HG03060 (cell line): ENCODE data around the gene PRKN.

ENCODE experiments used
- ATAC-seq: cut with Tn5 transposase; IDR thresholded peaks from one replicate; pipeline ENCODE4 v1.9.1; 2021; ENCODE audit warnings: low read depth, moderate number of reproducible peaks; ENCODE audit not compliant: unreplicated experiment

The PRKN gene

DNA sequence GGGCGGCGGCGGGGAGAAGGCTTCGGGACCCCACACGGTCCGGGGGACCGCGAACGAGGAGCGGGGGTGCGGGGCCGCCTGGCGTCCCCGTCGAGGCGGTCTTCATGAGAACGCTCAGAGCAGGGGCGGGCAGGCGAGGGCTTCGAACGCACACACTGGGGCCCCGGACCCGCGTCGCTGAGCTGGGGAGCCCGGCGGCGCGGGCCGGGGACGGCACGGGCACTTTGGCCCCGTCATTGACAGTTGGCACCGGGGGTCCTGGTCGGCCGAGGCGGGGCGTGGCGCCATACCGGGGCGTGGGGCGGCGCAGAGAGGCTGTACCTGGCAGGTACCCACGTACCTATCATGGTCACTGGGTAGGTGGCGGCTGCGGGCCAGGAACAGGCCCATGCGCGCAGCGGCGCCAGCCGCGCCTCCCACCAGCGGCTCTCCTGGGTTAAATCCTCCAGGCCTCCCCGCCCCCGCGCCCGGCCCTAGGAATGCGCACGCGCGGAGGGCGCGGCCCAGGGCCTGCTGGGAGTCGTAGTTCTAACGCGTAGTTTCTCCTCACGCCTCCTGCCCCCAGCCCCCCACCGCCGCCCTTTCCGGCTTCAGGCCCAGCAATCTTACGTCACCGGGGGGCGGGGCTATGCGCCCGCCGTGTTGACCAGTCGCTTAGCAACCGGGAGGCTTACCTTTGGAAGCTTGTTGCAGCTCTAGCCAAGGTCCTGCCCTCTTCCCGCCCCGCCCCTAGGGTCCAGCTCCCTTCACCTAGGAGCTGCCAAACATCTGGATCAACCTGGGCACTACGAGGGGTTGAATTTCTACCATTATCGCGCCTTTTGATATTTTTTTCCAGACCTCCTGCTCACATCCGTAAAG is at the start of gene PRKN, which contains the start of gene PACRG:
TSS of gene PRKN (minus strand) at position 445 of the 861 bp plus-strand sequence.
TSS of gene PACRG (plus strand) at position 653 of the 861 bp plus-strand sequence.
- ATAC-seq = peak; percentile 96

DNA sequence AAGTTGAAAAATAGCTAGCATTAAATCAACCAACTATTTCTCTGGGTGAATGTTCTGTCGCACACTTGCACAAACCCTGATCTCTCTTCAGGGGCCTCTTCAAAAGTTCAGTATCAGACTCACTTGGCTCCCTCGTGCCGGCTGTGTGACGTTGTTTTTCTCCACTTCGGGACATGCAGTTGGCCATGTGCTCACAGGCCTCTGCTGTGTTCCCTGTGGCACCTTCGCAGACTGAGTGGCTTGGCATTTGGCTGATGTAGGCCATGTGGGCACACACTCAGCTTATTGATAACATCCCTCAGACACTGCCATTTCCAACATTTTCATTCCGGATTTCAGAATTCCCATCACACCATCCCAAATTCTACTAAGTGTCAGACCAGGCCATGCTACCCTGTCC is 49.5 kb upstream of the PRKN start:
- ATAC-seq = no peak

DNA sequence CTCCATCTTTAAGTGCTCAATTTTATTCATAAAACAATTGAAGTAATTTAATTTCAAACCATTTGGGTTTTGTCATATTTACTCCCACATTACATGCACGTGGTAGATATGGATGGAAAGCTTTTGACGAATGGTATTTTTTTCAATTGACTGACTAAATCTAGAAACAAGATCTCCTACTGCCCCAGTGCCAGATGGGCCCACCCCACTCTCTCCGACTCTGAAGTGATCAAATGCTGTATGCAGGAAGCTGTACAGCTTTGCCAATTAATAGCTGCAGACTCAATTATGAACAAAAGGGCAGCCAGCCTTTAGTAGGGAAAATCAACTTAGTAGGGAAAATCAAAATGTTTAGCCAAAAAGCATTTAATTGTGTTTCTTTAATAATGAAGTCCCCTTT is 46.4 kb upstream of the PRKN start:
- ATAC-seq = no peak

DNA sequence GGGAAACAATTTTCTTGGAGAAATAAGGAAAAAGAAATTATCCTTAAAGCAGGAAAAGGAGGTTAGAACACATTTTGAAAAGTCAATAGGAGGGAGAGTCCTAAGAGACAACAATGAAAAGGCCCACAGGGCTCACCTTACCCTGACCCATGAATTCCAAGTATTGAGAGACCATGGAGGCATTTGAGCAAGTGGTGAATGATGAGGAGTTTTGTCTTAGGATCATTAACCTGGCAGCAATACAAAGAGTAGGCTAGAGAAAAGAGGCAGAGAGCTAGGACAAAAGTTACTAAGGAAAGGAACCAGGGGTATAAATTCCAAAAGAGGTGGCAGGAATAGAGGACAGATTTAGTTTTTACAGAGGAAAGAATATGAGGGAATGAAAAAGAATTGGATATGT is 44.9 kb upstream of the PRKN start:
- ATAC-seq = no peak

DNA sequence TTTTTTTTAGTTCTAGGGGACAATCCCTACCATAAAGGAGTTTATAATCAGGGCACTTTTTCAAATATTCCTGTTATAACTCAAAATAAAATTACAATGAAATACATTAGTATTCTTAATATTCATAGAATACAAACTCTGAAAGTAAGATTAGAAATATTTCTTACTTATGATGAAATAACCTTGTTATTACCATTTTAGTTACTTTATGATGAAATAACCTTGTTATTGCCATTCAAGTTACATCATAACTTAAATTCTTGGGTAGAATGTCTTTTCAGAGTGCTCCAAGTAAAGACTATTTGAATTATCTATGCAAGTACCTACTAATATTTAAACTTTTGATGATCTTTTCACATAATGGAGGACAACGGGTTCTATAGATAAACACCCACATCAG is 43.4 kb upstream of the PRKN start:
- ATAC-seq = no peak

DNA sequence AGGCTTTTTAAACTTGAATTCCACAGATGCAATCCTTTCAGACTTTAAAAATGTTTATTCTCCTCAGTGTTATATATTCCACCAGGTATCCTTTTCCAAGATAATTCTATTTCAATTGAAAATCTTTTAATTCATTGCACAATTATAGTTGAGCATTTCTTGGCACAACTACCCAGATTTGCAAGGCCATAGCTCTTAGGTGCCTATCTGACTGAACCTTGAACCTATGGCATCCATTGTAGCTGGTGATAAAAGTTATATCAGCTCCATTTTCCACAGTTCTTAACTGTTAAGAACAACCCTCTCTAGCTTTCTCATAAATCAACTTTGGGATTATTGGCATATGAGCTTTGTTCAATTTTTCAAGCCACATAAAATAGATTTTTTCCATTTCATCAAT is 42.6 kb upstream of the PRKN start:
- ATAC-seq = no peak

DNA sequence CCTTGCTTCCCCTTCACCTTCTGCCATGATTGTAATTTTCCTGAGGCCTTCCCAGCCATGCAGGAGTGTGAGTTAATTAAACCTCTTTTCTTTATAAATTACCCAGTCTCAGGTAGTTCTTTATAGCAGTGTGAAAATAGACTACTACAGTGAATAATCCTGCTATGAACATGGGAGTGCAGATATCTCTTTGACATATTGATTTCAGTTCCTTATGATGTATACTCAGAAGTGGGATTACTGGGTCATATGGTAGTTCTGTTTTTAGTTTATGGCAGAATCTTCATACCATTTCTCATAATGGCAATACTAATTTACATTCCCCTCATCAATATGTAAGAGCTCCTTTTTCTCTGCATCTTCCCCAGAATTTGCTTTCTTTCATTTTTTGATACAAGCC is 26.2 kb upstream of the PRKN start:
- no peak for ATAC-seq

DNA sequence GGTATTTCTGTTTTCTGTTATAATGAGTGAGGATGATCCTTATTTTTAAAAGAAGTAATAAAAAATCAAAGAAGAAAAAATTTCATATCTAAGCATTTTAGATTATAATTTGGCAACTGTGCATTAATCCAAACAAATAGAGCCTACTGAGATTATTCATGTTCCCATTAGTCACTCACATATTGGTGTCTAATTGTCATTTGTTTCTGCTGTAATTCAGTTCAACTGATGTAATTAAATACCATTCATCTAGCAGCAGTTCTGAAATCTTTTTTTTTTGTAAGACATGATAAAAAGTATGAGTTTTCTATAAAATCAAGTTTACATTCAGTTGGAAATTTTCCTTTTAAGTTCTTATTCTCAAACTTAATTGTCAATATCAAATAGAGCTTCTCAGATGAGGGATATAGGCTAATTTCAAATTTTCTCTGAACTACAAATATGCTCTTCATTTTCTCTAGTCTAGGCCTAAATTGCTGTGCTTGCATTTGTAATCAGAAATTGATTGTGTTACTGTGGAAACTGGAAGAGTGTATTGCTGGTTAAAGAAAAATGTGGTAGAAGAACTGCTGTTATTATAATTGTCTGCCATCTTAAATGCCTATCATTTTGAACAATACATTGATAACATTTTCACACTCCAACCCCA is 23.8 kb upstream of the PRKN start:
- ATAC-seq = no peak

DNA sequence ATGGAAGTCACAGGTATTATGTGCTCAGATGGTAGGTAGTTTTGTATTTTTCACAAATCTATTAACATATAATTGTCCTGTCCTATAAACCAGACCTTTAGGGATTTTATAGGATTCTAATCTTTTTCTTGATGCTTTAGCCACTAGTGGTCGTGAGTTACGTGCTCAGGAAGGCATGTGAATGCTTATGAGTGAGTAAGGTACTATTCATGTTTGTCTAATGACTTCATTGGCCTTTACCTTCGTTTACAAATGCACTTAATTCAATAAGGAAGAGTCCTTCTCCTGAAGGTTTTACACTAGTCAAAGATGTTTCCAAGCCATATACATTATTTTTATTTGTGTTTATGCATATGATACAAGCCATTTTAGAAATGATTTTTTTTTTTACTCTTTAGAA is 23.2 kb upstream of the PRKN start:
- no peak for ATAC-seq

DNA sequence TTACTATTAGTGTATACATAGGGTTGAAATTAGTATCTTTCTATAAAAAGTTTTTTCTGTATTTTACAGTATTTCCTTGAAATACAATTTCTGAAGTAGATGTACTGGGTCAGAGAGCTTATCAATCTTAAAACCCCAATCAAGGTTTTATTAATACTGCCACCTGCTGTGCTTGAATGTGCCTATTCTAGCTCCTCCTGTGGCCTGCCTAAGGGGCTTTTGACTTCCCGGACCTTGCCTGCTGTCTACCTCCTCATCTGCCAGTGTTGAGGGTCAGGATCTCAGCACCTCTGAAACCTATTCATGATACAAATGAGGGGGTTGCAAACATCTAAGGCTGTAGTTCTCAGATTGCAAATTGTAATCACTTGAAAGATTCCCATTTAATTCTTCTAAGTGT is 9.4 kb upstream of the PRKN start:
- no peak for ATAC-seq

DNA sequence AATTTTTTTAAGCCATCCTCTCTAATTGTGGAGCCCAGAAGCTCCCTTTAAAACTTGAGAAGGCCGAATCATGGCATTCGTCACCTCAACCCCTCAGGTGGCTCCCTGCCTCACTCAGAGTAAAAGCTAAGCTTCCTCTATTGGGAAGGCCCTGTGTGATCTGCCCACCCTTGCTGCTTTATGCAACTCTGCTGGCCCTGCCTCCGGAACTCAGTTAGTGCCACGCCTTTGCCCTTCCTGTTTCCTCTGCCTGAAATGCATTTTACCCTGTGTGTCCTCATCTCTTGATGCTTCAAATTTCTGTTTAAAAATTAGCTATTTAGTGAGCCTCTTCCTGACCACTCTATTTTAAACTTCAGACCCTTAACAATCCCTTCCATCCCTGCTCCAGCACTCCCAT is 5.9 kb upstream of the PRKN start:
- no peak for ATAC-seq

DNA sequence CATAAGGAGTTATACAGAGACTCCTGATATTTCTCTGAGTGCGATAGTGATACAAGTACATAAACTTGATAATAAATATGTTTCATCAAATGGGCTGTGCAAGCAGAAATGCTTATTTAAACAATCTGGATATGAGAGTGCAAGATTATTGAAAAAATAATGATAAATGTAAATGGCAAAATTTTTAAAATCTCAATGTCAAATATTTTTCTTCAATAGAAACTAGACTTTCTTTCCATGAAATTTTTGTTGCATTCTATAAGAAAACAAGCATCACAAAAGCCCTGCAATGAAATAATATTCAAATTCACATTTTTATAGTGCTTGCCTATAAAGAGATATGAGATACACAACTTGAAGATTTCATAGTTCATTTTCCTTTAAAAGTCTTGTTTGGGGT is 2.9 kb upstream of the PRKN start:
- no peak for ATAC-seq

DNA sequence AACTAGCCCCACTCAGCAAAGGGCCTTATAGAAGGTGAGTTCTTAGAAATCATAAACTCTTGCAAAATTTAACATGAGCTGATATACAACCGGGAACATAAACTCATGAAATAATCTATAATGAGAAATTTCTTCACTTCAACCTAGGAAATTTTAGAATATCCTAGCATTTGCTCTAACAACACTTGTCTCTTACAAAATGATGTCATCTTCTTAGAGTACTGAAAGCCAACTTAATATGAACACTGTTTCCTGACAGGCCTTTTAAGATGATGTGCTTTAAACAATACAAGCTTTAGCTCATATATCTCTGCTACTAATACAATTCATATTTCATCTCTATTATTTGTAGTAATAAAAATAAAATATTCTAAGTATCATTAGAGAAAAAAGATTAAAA is 1.1 kb upstream of the PRKN start:
- no peak for ATAC-seq

DNA sequence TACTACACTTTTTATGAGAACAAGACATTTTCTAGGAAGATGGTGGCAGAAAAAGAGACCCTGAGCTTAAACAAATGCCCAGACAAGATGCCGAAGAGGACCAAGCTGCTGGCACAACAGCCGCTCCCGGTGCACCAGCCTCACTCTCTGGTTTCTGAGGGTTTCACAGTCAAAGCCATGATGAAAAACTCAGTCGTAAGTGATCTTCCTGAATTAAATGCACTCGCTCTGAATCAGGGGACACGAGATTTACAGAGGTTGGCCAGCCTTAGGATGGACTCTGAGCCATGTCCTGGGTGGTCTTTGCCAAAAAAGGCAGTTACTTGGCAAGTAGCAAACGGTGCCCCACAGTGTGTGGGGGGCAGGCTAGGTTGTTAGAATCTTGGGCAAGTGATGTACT is 631 bp upstream of the PRKN start:
- no peak for ATAC-seq

DNA sequence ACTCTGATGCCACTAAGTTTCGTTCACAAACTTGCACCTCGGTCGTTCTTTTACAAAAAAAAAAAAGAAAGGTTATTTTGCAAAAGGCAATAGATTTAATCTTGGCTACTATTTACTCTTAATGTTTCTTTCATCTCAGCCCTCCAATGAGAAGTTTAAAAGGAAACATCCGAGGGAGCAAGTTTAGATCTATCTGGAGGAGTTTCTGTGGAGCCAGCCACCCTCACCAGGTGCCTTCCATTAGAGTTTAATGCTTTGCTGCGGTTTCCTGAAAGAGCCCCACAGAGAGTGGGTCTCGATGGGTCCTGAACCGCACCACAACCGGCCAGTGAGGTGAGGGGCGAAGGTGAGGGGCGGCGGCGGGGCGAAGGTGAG is 632 bp downstream of the PRKN start:
- no peak for ATAC-seq

DNA sequence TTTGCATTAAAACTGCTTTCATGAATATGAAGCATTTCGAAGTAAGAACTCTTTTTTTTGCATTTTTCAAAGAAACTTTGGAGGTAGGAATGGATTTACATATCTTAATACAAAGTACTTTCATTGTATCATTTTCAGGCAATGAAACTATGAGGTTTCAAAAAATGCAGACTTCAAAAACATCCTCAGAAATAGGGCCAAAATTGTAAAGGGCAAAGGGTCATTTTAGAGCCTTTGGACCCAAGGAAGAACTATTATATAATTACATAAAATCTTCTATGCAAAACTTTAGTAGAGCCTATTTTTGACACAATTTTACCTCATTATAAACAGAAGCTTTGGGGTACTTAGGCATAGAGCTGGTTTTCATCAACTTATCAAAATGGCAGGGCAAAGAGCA is 4.9 kb downstream of the PRKN start:
- no peak for ATAC-seq

DNA sequence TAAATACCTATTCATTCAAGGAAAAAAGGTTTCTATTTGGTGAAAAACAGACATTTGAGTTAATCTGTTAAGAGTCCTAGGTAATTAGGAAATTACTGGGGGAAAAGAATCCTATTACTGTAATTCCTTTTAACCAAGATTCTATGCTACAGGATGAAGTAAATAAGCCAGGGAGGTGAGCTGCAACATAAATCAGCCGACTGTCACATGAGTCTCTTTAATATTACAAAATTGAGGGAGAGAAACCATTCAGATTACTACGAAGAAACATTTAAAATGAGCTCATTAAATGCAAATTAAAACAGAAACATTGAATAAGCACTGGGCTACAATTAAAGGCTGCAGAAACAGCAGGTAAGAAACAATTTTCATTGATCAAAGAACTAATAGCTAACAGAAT is 5.3 kb downstream of the PRKN start:
- ATAC-seq = no peak

DNA sequence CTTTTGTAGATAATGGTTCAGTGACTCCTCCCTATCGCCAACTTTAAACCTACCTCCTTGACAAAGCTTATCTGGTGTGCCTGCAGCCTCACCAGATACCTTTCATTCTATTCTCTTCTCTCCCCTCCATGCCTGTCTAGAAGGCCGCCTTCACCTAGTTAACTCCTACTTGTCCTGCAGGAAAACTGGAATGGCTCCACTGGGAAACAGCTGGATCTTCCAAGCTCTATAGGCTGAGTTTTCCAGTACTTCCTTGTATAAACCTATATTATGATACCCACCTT is 6.2 kb downstream of the PRKN start:
- ATAC-seq = no peak

DNA sequence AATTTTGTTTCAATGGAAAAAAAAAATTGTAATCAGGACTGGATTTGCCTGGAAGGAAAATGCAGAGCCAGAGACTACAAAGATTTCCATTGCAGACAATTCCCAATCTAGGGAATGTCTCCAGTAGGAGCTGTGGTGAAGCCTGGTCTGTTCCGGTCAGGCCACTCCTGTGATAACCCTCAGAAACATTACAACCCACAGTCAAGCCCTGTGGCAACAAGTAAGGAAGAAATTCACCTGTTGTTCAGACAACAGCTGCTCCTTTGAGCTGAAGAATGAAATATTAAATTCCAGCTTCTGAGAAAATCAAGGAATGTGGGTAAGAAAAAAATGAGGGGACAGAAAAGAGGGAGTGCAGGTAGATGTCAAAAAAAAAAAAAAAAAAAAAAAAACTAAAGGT is 8.0 kb downstream of the PRKN start:
- ATAC-seq = no peak

DNA sequence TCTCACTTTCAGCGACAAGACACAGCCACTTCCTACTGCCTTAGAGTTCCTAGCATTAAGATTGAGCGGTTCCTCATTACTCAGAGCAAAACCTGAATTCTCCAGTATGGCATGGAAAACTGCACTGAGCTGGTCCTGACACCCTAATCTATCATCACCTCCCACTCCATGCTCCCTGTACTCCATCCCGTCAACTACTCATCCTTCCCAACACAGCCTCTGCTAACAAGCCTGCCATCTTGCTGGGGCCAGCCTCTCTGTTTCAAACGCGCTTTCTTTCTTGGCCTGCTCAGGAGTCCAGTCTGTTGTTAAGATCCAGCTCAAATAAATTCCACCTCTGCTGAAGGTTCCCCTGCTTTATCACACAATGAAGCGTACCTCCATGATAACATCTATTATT is 12.0 kb downstream of the PRKN start:
- no peak for ATAC-seq

DNA sequence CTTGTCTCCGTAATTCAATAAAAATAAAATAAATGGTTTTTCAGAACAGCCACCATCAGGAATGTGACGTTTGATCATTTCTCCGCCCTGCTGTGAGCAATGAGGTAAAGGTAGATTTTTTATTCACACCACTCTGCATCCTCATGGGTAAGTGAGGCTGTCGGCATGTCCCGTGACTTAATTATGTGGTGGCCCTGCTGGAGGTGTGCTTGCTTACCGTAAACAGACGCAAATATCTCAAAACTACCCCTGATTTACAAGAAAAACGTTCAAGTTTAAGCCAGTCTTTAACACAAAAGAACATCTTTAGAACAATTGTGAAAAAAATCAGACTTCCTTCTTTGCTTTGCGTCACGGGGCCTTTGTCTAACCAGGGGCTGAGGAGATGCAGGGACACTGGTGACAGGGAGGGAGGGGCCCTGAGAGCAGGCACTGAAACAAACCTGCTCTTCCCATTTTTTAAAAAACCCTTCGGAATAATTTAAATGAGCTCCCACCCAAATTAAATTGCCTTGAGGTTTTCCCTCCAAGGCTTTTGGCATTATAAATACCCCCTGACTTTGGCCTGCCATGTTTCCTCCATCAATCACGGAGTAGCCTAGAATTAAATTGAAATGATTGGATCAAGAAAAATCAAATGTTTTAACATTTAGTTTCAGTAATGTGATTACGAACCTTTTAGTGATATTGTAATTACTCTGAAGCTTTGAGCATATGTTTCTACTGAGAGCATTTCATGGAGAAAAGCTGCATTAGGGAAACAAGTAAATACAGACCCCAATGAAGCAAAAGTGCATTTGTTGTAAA is 13.4 kb downstream of the PRKN start:
- no peak for ATAC-seq

DNA sequence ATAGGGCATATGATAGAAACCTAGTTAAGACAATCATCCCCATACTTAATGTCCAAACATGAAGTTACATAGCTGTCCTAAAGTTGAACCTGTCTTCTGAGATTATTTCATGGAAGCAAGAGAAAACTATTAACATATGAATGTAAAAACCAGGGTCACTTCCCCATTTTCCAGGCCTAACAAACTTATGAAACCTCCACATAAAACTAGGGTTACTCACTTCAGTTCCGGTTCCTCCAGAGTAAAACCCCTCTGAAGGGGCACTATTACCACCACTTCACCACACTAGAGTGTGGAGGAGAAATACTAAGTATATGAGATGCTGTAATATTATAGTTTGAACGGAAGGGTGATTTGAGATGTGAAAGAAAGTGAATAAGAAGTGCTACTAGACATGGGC is 14.9 kb downstream of the PRKN start:
- ATAC-seq = no peak
